Adipose tissue (tissue), 3 donors: Measurements from ENCODE around the gene SRD5A3. TPM values are rescaled to one million over a fixed set of nuclear protein-coding genes. Genes with fewer than 3 reads are reported as not detected.
"Not testable (repeated sequence)": the region's sequence is repeated elsewhere in the genome, so short reads cannot be mapped to it uniquely, and the experiment has no call there.

Source experiments
- H3K27ac ChIP-seq: one replicate; pipeline ENCODE4 v1.5.1; 2013; ENCODE audit warnings: low read depth, low read length
- WGBS, 3 donors: extraction: QIAGEN DNeasy Blood & Tissue Kit; methylation state at CpG; one replicate each; pipeline ENCODE4 v1.1.7; 2013; 5-methylcytosine and 5-hydroxymethylcytosine counted together
- polyA plus RNA-seq, 3 donors: library from polyadenylated mRNA; stranded (reverse); fragments of 200-250 nt; gene quantifications; one replicate each; pipeline ENCODE4 v1.2.3, GENCODE V29; 2013
- donor health status: healthy with polysubstance abuse.
- donor health status: Bipolar disorder and iron deficiency.
- donor health status: healthy.

SRD5A3 gene
- polyA plus RNA-seq, 3 donors, result 6.9 to 11.2 (median 7.4) TPM

GRCh38 chr4:55340266-55340665 is 5.8 kb upstream of the SRD5A3 start:
- H3K27ac ChIP-seq, result no peak overlapping the region
- WGBS, 3 donors, result 51 to 60% (median 55%) methylated on average over 3 of the region's 3 CpGs

GRCh38 chr4:55343887-55344286 is 2.2 kb upstream of the SRD5A3 start:
- H3K27ac ChIP-seq, result no peak overlapping the region
- WGBS, 3 donors, result 86 to 92% (median 90%) methylated on average over 7 of the region's 7 CpGs

DNA sequence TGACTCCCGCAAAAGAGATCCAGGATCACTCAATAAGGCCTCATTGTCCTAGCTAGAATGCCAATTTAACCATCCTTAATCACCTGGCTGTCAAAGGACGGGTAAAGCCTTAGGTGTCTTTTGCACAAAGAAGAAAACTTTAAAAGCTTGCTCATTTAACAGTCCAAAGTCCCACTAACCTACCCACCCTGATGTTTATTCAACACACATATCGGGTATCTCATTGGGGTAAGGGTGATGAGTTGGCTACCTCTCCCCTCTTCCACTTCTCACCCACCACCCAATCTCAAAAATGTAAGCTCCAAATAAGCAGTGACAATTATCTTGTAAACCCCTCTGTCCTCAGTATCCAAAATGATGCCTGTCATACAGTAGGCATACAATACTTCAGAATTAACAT is 988 bp upstream of the SRD5A3 start:
- no peak overlapping the region for H3K27ac ChIP-seq

DNA sequence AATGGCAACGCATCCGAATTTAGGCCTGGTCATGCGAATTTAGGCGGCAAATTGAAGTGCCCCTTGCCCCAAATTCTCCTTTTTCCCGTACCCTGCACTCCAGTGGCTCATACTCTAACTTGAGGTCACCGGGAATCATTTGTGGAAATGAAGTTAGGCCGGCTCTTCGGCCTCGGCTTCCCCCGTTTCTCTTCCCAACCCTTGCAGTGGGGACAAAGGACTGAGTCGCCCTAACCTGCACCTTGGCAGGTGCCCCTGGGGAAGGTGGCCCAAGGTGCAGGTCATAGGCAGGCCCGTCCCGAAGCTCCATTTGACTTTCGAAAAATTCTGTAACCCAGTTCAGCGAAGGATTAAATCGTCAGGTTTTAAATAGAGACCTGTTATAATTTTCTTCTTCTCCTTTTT is 811 bp downstream of the SRD5A3 start:
- no peak overlapping the region for H3K27ac ChIP-seq
- 23 to 43% (median 35%) methylated on average over 16 of the region's 16 CpGs for WGBS, 3 donors

More for the DNA sequence above, 988 bp upstream of the SRD5A3 start:
- WGBS, 3 donors, result 87 to 92% (median 92%) methylated on average over 3 of the region's 3 CpGs

DNA sequence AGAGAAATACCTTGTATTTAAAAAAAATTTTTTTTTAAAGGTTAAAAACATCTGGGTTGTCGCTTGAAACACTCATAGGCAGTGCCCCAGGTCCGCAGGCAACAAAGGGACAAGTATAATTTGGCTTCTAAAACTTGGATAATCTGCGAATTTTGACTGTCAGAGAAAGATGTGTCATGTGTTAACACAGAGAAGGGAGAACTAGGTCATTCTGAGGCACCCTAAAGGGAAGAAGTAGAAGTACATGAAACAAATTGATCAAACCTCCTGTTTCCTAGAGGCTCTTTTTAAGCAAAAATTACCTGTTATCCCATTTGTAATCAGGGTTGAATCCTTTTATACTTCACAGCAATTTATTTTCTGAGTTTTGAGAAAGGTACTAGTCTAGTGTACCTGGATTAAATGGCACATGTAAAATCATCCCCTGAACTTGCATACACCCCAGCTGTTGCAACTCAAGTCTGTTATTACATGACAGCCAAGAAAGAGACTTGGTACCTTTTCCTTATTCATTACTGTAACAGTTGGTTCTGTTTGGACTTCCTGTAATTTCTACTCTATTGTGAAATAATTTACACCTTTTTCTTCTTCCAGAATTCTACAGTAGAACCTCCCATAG is 1.7 kb downstream of the SRD5A3 start:
- 78 to 89% (median 87%) methylated on average over 3 of the region's 3 CpGs for whole genome bisulfite sequencing, 3 donors
- H3K27ac ChIP-seq, result no peak overlapping the region

- WGBS, 3 donors, result 45 to 85% (median 84%) methylated on average over 3 of the region's 3 CpGs
- no peak overlapping the region for H3K27ac ChIP-seq
Observed at GRCh38 chr4:55348466-55348865, 2.4 kb downstream of the SRD5A3 start.

GRCh38 chr4:55350870-55351269 is 4.8 kb downstream of the SRD5A3 start:
- not testable (repeated sequence) for H3K27ac ChIP-seq
- 95 to 98% (median 96%) methylated on average over 10 of the region's 10 CpGs for WGBS, 3 donors

GRCh38 chr4:55351824-55352223 is 5.8 kb downstream of the SRD5A3 start:
- H3K27ac ChIP-seq, result no peak overlapping the region

GRCh38 chr4:55352726-55353125 is 6.7 kb downstream of the SRD5A3 start:
- H3K27ac ChIP-seq, result no peak overlapping the region
- WGBS, 3 donors, result 94 to 98% (median 96%) methylated on average over 2 of the region's 2 CpGs

DNA sequence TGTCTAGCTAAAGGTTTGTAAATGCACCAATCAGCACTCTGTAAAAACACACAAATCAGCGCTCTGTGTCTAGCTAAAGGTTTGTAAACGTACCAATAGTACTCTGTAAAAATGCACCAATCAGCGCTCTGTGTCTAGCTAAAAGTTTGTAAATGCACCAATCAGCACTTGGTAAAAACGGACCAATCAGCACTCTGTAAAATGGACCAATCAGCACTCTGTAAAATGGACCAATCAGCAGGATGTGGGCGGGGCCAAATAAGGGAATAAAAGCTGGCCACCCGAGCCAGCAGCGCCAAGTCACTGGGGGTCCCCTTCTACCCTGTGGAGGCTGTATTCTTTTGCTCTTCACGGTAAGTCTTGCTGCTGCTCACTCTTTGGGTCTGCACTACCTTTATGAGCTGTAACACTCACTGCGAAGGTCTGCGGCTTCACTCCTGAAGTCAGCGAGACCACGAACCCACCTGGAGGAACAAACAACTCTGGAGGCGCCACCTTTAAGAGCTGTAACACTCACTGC is 7.2 kb downstream of the SRD5A3 start:
- not testable (repeated sequence) for H3K27ac ChIP-seq
- WGBS, 3 donors, result 94 to 97% (median 94%) methylated on average over 13 of the region's 13 CpGs

DNA sequence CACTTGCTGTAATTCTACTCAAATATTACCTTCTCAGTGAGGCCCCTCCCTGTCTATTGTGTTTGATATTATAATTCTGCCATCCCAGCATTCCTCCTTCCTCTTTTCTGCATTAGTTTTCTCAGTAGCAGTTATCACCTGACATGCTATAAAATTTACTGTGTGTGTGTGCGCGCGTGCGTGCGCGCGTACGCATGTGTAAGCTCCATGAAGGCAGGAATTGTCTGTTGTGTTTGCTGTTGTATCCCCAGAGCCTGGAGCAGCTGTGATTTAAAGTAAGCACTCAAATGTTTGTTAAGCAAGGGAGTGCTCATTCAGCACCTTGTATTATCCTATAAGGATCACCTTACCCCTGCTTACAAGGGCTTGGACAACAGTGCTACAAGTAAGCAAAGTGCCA is 8.6 kb downstream of the SRD5A3 start:
- 92 to 94% (median 93%) methylated on average over 8 of the region's 8 CpGs for WGBS, 3 donors
- no peak overlapping the region for H3K27ac ChIP-seq

GRCh38 chr4:55355555-55355954 is 9.5 kb downstream of the SRD5A3 start:
- WGBS, 3 donors, result 78 to 79% (median 78%) methylated on average over 6 of the region's 6 CpGs
- H3K27ac ChIP-seq, result no peak overlapping the region

- H3K27ac ChIP-seq, result no peak overlapping the region
- WGBS, 3 donors, result 64 to 82% (median 73%) methylated on average over 5 of the region's 5 CpGs
Observed at GRCh38 chr4:55356991-55357461, 11.0 kb downstream of the SRD5A3 start.

GRCh38 chr4:55358246-55358645 is 12.2 kb downstream of the SRD5A3 start:
- 95 to 98% (median 97%) methylated on average over 2 of the region's 2 CpGs for WGBS, 3 donors

GRCh38 chr4:55358668-55359067 is 12.6 kb downstream of the SRD5A3 start:
- WGBS, 3 donors, result 13 to 63% (median 17%) methylated on average over 2 of the region's 2 CpGs
- H3K27ac ChIP-seq, result no peak overlapping the region

More at GRCh38 chr4:55358246-55358645, 12.2 kb downstream of the SRD5A3 start:
- H3K27ac ChIP-seq, result no peak overlapping the region

DNA sequence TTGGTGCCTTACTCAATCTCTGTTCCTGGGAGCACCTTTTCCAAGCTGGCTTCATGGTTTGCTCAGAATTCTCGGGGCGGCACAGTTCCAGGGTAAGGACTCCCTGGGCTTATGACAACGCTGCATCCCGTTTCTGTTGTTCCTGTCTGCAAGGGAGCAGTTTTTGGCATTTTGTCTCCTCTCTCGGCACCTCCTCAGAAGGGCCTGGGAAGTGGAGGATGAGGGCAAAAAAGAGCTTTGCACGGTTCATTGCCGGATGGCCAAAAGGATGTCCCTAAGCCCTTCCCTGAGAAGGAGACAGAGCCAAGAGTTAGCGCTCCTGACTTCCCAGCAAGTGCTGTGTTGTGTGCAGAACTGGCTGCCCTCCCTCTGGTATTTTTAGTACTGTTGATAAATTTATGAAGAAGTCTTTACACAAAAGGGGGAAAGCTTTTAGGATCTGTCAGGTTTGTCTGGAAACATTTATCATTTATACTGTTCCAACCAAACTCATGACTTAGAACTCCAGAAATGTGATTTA is 13.4 kb downstream of the SRD5A3 start:
- WGBS, 3 donors, result 56 to 90% (median 61%) methylated on average over 8 of the region's 8 CpGs
- peak overlapping the region; percentile 56 for H3K27ac ChIP-seq

- not testable (repeated sequence) for H3K27ac ChIP-seq
- 94 to 97% (median 96%) methylated on average over 9 of the region's 9 CpGs for WGBS, 3 donors
Observed at GRCh38 chr4:55362938-55363337, 16.9 kb downstream of the SRD5A3 start.

- 78 to 87% (median 81%) methylated on average over 9 of the region's 9 CpGs for WGBS, 3 donors
- no peak overlapping the region for H3K27ac ChIP-seq
Observed at GRCh38 chr4:55363691-55364351, 17.8 kb downstream of the SRD5A3 start.

DNA sequence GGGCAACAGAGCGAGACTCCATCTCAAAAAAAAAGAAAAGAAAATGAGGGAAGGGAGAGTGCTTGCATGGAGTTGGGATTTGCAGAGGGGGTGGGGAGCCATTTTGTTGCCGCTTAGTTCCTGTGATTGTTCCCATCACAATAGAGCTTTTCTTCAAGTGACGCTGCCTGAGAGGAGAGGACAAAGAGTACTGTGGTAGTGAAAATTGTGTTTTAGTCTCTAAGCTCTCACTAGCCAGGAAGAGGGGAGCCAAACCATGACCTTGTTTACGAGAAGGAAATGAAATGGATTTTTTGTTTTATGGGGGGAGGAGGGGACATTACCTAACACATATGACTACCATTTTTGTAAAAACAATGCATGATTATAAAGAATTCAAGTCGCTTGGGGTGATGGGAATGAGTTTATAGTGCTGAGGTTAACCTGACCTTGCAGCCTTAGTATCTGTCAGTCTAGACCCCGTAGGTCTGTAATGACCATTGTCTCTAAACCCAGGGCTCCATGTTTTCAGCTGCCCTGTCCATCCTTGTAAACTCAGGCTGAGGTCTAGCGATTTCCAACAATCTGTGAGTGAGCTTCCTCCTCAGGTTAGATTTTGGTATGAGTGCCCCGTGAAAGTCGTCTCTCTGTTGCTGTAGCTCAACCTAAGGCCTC is 18.8 kb downstream of the SRD5A3 start:
- H3K27ac ChIP-seq, result no peak overlapping the region
- WGBS, 3 donors, result 85 to 93% (median 88%) methylated on average over 9 of the region's 9 CpGs
